Spleen (tissue), 7 donors: ENCODE data around the gene LEMD3.

Experiments used
- CTCF ChIP-seq, 11 experiments: fragments of 200-600 bp in 7 of 11; fragments of 450-650 bp in 4 of 11; sonication (generic) in 4 of 11; IDR thresholded peaks in 8 of 11; conservative IDR thresholded peaks in 3 of 11; 1 replicate in 7 of 11; 2 replicates in 4 of 11; pipeline versions ENCODE4 v1.4.0 to v1.8.0; 2016 to 2021; ENCODE audit warnings: antibody characterized with exemption in 11 of 11, inconsistent platforms in 4 of 11, mild to moderate bottlenecking in 1 of 11
- POLR2A ChIP-seq, 3 donors: fragments of 450-650 bp; IDR thresholded peaks; one replicate each; pipeline ENCODE4 v1.5.1; 2017; ENCODE audit warnings: antibody characterized with exemption in 3 of 3, mild to moderate bottlenecking in 1 of 3
- donor health status: DM: no; HTN: no; CAD: no; lungs with moderate emphysema.
- donor health status: DM: no; HTN: no; CAD: no.
- donor health status: DM: no; HTN: no; CAD: no.

DNA sequence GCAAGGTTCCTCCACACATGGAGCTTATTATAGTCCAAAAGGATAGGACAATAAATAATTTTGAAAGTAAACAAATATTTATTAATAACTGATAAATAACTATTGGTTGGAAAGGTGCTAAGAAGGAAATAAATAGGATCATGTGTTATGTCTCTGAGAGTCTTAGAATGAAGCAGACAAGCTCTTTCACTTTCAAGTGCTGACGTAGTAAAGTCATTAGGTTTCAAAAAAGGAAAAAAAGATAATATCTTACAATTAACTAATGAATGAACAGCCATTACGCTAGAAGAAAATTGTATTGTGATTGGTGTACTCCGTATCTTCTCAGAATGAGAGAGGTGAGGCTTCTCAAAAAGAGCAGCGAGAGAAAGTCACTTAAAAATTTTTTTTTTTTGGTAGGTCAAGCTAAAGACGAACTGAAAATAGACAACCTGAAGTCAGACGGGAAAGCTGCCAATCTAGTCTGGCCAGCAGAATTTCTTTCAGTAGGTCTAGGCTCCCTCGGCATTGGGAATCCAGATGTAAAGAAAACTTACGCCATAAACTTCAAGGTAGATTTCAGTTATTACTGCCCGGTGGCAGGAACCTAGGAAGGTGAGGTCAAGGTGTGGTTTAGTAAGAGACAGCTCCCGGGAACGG lies 583 bp upstream of the LEMD3 start:
- TF ChIP-seq POLR2A (IDR thresholded peaks at IDR 0.05) (no peak), CTCF (IDR thresholded peaks at IDR 0.05 in 8 of 11, conservative IDR thresholded peaks at IDR 0.05 in 3 of 11) (no peak)
